ENCODE measurements around the gene VAV2.

The VAV2 gene

DNA sequence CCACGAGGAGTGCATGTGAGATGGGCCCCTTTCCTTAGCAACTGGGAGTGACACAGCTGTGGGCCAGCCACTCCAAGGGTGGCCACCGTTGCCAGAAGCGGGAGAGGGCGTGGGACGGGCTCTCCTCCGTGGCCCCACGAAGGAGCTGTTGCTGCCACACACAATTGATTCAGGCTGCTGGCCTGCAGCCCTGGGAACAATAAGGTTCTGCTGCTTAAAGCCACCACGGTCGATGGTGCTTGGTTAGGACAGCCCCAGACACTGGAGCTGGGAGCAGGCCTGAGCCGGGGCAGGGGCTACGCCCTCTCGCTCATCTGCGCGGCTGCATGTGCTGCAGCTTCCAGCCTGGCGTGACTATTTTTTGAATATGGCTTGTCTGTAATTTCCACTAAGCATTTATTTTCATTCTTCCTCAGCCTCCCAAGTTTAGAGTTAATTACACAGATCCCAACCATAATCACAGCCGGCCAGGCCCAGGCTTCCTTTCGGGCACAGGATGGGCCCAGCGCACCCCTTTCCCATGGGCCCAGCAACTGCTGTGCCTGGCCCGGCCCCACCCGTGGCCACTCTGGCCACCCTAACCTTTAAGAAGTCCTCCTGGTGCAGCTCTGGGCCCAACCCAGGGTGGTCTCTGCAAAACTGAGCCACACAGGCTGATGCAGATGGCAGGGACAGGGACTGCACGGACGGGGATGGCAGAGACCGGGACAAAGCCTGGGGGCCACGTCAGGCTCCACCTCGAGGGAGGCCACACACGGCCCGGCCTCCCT, 49.7 kb downstream of the VAV2 start:
- H3K4me3 ChIP-seq (ENCODE audit: low read length) = no peak overlapping the region
- no peak overlapping the region for H3K27ac ChIP-seq (ENCODE audit: low read length)
- no peaks in the 10 kb centered on the region for H3K27me3 ChIP-seq (ENCODE audit: control insufficient read depth, insufficient read depth, low read length)
- peaks cover 13% of the 10 kb centered on the region for H3K36me3 ChIP-seq (ENCODE audit: control insufficient read depth, low read depth, low read length)
- H3K4me1 ChIP-seq (ENCODE audit: control insufficient read depth, low read depth, low read length) = no peaks in the 10 kb centered on the region
- no peaks in the 10 kb centered on the region for H3K9me3 ChIP-seq (ENCODE audit: control insufficient read depth, low read depth, low read length)
- H3K9ac ChIP-seq (ENCODE audit: low read length) = no peak overlapping the region

DNA sequence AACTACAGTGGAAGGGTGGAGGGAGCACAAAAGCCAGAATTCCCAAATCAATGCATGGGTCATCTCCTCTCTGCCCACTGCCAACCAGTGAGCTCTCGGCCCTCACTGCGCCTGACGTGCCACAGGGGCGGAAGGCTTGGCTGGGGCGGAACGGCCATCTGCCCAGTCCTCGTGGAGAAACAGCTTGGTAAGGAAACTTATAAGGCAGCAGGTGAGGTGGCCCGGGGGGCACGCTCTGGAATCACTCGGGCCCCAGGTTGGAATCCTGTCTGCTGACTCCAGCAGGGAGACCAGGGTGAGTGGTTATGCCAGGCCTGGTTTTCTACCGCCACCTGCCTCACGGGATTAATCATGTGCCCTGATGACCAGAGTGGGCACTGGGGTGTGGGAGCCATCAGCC, 52.3 kb downstream of the VAV2 start:
- H3K36me3 ChIP-seq (ENCODE audit: control insufficient read depth, low read depth, low read length) = peaks cover 19% of the 10 kb centered on the region
- no peaks in the 10 kb centered on the region for H3K9me3 ChIP-seq (ENCODE audit: control insufficient read depth, low read depth, low read length)
- H3K9ac ChIP-seq (ENCODE audit: low read length) = no peak overlapping the region
- no peak overlapping the region for H3K4me3 ChIP-seq (ENCODE audit: low read length)
- H3K4me1 ChIP-seq (ENCODE audit: control insufficient read depth, low read depth, low read length) = no peaks in the 10 kb centered on the region
- no peaks in the 10 kb centered on the region for H3K27me3 ChIP-seq (ENCODE audit: control insufficient read depth, insufficient read depth, low read length)
- no peak overlapping the region for H3K27ac ChIP-seq (ENCODE audit: low read length)

GRCh38 chr9:133939171-133939785, 52.8 kb downstream of the VAV2 start:
- Histone ChIP-seq H3K4me1 (ENCODE audit: control insufficient read depth, low read depth, low read length) (no peaks in the 10 kb centered on the region), H3K9ac (ENCODE audit: low read length) (no peak overlapping the region), H3K27me3 (ENCODE audit: control insufficient read depth, insufficient read depth, low read length) (no peaks in the 10 kb centered on the region), H3K36me3 (ENCODE audit: control insufficient read depth, low read depth, low read length) (peaks cover 19% of the 10 kb centered on the region), H3K9me3 (ENCODE audit: control insufficient read depth, low read depth, low read length) (no peaks in the 10 kb centered on the region), H3K27ac (ENCODE audit: low read length) (no peak overlapping the region), H3K4me3 (ENCODE audit: low read length) (no peak overlapping the region)

GRCh38 chr9:133938753-133939152, 53.4 kb downstream of the VAV2 start:
- H3K9me3 ChIP-seq (ENCODE audit: control insufficient read depth, low read depth, low read length) = no peaks in the 10 kb centered on the region
- no peak overlapping the region for H3K9ac ChIP-seq (ENCODE audit: low read length)
- no peak overlapping the region for H3K4me3 ChIP-seq (ENCODE audit: low read length)
- H3K27ac ChIP-seq (ENCODE audit: low read length) = no peak overlapping the region
- no peaks in the 10 kb centered on the region for H3K27me3 ChIP-seq (ENCODE audit: control insufficient read depth, insufficient read depth, low read length)
- H3K36me3 ChIP-seq (ENCODE audit: control insufficient read depth, low read depth, low read length) = peaks cover 19% of the 10 kb centered on the region
- H3K4me1 ChIP-seq (ENCODE audit: control insufficient read depth, low read depth, low read length) = no peaks in the 10 kb centered on the region

DNA sequence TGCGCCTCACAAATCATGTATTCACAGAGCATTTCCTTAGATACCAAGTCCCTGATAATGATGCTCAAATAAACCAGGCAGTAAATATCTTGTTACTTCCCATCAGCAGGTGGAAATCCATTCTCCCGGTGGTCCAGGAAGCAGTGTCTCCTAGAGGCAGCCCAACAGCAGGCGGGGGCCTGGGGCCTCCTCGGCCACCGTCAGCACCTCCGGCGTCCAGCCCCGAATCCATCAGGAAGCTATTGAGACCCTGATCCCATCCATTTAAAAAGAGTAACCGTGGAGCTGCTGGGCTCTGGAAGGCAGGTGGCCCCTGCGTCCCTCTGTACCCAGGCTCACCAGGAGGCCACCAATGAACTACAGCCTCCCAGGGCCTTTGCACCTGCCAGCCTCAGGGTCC, 54.0 kb downstream of the VAV2 start:
- Histone ChIP-seq H3K9me3 (ENCODE audit: control insufficient read depth, low read depth, low read length) (no peaks in the 10 kb centered on the region), H3K4me3 (ENCODE audit: low read length) (no peak overlapping the region), H3K36me3 (ENCODE audit: control insufficient read depth, low read depth, low read length) (peaks cover 19% of the 10 kb centered on the region), H3K27me3 (ENCODE audit: control insufficient read depth, insufficient read depth, low read length) (no peaks in the 10 kb centered on the region), H3K9ac (ENCODE audit: low read length) (no peak overlapping the region), H3K27ac (ENCODE audit: low read length) (no peak overlapping the region), H3K4me1 (ENCODE audit: control insufficient read depth, low read depth, low read length) (no peaks in the 10 kb centered on the region)

DNA sequence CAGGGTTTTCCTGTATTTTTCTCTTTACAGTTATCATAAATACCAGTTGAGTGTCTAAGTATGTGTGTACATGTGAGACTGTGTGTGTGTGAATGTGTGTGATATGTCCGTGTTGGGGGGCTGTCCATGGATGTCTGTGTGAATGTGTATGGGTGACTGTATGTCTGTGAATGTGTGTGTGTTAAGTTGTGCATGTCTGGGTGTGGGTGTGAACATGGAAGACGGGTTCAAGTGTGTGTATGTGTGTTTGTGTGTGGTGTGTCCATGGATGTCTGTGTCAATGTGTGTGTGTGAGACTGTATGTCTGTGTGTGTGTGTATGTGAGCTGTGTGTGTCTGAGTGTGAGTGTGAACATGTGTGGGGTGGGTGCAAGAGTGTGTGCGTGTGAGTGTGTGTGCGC, 55.0 kb downstream of the VAV2 start:
- peaks cover 19% of the 10 kb centered on the region for H3K36me3 ChIP-seq (ENCODE audit: control insufficient read depth, low read depth, low read length)
- H3K9ac ChIP-seq (ENCODE audit: low read length) = no peak overlapping the region
- no peaks in the 10 kb centered on the region for H3K27me3 ChIP-seq (ENCODE audit: control insufficient read depth, insufficient read depth, low read length)
- H3K4me1 ChIP-seq (ENCODE audit: control insufficient read depth, low read depth, low read length) = no peaks in the 10 kb centered on the region
- H3K4me3 ChIP-seq (ENCODE audit: low read length) = no peak overlapping the region
- H3K27ac ChIP-seq (ENCODE audit: low read length) = no peak overlapping the region
- no peaks in the 10 kb centered on the region for H3K9me3 ChIP-seq (ENCODE audit: control insufficient read depth, low read depth, low read length)

- no peak overlapping the region for H3K27ac ChIP-seq (ENCODE audit: low read length)
- H3K4me3 ChIP-seq (ENCODE audit: low read length) = no peak overlapping the region
- H3K36me3 ChIP-seq (ENCODE audit: control insufficient read depth, low read depth, low read length) = peaks cover 19% of the 10 kb centered on the region
Observed at GRCh38 chr9:133935328-133936005, 56.7 kb downstream of the VAV2 start.

DNA sequence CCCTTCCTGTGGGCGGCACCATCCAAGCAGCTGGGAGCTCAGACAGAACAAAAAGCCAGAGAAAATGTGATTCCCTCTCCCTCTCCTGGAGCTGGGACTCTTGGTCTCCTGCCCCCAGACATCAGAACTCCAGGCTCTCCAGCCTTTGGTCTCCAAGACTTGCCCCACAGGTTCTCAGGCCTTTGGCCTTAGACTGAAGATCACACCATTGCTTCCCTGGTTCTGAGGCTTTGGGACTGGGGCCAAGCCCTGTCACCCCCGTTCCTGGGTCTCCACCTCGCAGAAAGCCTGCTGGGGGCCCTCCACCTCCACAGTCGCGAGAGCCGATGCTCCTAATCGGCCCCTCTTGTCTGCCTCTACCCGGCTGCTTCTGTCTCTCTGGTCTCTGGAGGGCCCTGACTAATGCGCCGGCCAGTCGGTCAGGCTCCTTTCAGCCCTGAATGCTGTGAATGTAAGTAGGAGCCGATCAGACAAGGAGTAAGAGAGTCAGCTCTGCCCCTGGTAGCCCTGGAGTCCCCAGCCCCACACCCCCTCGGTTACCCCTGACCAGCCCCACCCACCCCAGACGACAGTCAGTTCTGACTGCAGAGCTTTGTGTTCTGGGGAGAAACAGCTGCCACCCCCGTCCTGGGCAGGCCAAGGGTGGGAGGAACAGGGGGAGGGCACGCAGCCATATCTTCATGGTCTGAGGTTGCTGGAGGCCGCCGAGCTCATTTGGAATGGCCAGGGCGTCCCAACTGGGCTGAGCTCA, 57.5 kb downstream of the VAV2 start:
- Histone ChIP-seq H3K9me3 (ENCODE audit: control insufficient read depth, low read depth, low read length) (no peaks in the 10 kb centered on the region), H3K4me1 (ENCODE audit: control insufficient read depth, low read depth, low read length) (no peaks in the 10 kb centered on the region), H3K27ac (ENCODE audit: low read length) (no peak overlapping the region), H3K9ac (ENCODE audit: low read length) (no peak overlapping the region), H3K27me3 (ENCODE audit: control insufficient read depth, insufficient read depth, low read length) (no peaks in the 10 kb centered on the region), H3K36me3 (ENCODE audit: control insufficient read depth, low read depth, low read length) (peaks cover 19% of the 10 kb centered on the region), H3K4me3 (ENCODE audit: low read length) (no peak overlapping the region)

More at GRCh38 chr9:133935328-133936005, 56.7 kb downstream of the VAV2 start:
- no peaks in the 10 kb centered on the region for H3K27me3 ChIP-seq (ENCODE audit: control insufficient read depth, insufficient read depth, low read length)
- H3K9me3 ChIP-seq (ENCODE audit: control insufficient read depth, low read depth, low read length) = no peaks in the 10 kb centered on the region
- no peaks in the 10 kb centered on the region for H3K4me1 ChIP-seq (ENCODE audit: control insufficient read depth, low read depth, low read length)
- no peak overlapping the region for H3K9ac ChIP-seq (ENCODE audit: low read length)

- H3K9me3 ChIP-seq (ENCODE audit: control insufficient read depth, low read depth, low read length) = no peaks in the 10 kb centered on the region
- H3K27ac ChIP-seq (ENCODE audit: low read length) = no peak overlapping the region
- peaks cover 14% of the 10 kb centered on the region for H3K36me3 ChIP-seq (ENCODE audit: control insufficient read depth, low read depth, low read length)
- no peak overlapping the region for H3K9ac ChIP-seq (ENCODE audit: low read length)
- no peaks in the 10 kb centered on the region for H3K27me3 ChIP-seq (ENCODE audit: control insufficient read depth, insufficient read depth, low read length)
- no peak overlapping the region for H3K4me3 ChIP-seq (ENCODE audit: low read length)
- H3K4me1 ChIP-seq (ENCODE audit: control insufficient read depth, low read depth, low read length) = no peaks in the 10 kb centered on the region
Observed at GRCh38 chr9:133933426-133934026, 58.6 kb downstream of the VAV2 start.

DNA sequence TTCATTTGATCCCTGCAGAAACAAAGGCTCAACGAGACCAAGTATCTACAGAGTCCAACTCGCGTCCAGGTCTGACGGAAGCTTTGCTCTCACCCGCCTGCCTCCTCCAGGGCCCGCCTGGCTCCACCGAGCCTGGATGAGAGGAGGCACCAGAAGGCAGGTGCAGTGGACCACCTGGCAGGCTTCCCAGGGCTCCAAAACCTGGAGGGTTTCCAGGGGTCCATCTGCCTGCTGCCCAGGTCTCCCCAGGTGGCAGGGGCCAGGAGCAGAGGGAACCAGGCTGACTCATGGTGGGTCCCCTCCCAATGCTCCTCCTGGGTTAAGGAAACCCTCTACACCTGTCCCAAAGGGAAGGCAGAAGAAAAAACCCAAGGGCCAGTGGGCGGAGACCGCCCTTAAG, 59.5 kb downstream of the VAV2 start:
- no peaks in the 10 kb centered on the region for H3K4me1 ChIP-seq (ENCODE audit: control insufficient read depth, low read depth, low read length)
- no peak overlapping the region for H3K9ac ChIP-seq (ENCODE audit: low read length)
- H3K36me3 ChIP-seq (ENCODE audit: control insufficient read depth, low read depth, low read length) = peaks cover 7% of the 10 kb centered on the region
- H3K9me3 ChIP-seq (ENCODE audit: control insufficient read depth, low read depth, low read length) = no peaks in the 10 kb centered on the region
- no peaks in the 10 kb centered on the region for H3K27me3 ChIP-seq (ENCODE audit: control insufficient read depth, insufficient read depth, low read length)
- no peak overlapping the region for H3K27ac ChIP-seq (ENCODE audit: low read length)
- H3K4me3 ChIP-seq (ENCODE audit: low read length) = no peak overlapping the region

GRCh38 chr9:133932181-133932580, 59.9 kb downstream of the VAV2 start:
- no peaks in the 10 kb centered on the region for H3K4me1 ChIP-seq (ENCODE audit: control insufficient read depth, low read depth, low read length)
- no peaks in the 10 kb centered on the region for H3K27me3 ChIP-seq (ENCODE audit: control insufficient read depth, insufficient read depth, low read length)
- peaks cover 3% of the 10 kb centered on the region for H3K36me3 ChIP-seq (ENCODE audit: control insufficient read depth, low read depth, low read length)
- no peak overlapping the region for H3K4me3 ChIP-seq (ENCODE audit: low read length)
- H3K9me3 ChIP-seq (ENCODE audit: control insufficient read depth, low read depth, low read length) = no peaks in the 10 kb centered on the region
- H3K9ac ChIP-seq (ENCODE audit: low read length) = no peak overlapping the region
- H3K27ac ChIP-seq (ENCODE audit: low read length) = no peak overlapping the region
